Measurements from ENCODE around the gene BIN1.

DNA sequence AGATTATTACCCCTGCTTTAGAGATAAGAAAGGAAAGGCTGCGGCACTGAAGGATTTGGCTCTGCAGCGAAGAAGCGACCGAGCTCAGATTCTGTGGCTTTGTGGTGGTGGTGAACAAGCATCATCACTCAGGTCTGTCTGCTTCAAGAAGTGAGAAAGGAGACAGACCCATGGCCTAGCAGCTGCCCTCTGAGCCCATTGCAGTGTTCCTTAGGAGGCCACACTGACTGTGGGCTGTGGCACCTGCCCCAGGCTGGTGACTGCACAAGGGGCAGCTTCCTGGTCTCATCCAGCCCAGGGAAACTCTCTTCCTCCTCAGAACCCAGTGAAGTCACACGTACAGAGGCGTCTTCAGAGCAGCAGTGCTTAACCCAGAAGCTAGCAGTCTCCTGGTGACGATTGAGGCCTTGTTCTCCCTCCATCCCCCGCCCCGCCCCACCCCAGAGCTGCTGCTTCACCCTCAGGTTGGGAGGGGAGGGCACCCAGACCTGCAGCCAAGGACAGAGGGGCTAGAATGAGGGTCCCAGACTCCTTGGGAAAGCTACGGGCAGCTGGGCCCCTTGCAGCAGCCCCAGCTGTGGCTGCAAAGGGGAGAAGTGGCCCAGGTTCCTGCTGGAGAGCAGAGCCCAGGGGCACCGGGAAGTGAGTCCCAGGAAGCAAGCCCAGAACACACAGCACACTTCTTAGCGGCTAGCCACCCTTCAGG lies 22.2 kb downstream of the BIN1 start:
- TF ChIP-seq, protein P1, sequence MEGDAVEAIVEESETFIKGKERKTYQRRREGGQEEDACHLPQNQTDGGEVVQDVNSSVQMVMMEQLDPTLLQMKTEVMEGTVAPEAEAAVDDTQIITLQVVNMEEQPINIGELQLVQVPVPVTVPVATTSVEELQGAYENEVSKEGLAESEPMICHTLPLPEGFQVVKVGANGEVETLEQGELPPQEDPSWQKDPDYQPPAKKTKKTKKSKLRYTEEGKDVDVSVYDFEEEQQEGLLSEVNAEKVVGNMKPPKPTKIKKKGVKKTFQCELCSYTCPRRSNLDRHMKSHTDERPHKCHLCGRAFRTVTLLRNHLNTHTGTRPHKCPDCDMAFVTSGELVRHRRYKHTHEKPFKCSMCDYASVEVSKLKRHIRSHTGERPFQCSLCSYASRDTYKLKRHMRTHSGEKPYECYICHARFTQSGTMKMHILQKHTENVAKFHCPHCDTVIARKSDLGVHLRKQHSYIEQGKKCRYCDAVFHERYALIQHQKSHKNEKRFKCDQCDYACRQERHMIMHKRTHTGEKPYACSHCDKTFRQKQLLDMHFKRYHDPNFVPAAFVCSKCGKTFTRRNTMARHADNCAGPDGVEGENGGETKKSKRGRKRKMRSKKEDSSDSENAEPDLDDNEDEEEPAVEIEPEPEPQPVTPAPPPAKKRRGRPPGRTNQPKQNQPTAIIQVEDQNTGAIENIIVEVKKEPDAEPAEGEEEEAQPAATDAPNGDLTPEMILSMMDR (optimal IDR thresholded peaks at IDR 0.05 in 1 of 3, IDR thresholded peaks at IDR 0.05 in 1 of 3, conservative IDR thresholded peaks at IDR 0.05 in 1 of 3; ENCODE audit: extremely low read depth in 1 of 3, insufficient read depth in 2 of 3, low read length in 3 of 3), result no peak
- no peak for TF ChIP-seq EZH2 (IDR thresholded peaks at IDR 0.05; ENCODE audit: low read length)
